IMR-90 (cell line): ENCODE results near the gene LDAF1. TPM values are rescaled to one million over a fixed set of nuclear protein-coding genes. Genes with fewer than 3 reads are reported as not detected.

ENCODE experiments used
- ATAC-seq: fragments of 200-7000 bp; cut with Tn5 transposase; 2 replicates; pipeline ENCODE4 v1.9.1; 2020; ENCODE audit warnings: low read depth, mild to moderate bottlenecking, moderate library complexity
- BruUV-seq: library from RNA; stranded (reverse); fragments of 400-500 nt; replicated peaks from 2 replicates; lab custom pipeline; 2021; lab: Mats Ljungman, UMichigan
- CTCF ChIA-PET: fragments of 300-600 bp; formaldehyde crosslinking; extraction: SDS; loops from one replicate; lab custom pipeline; 2021; ENCODE audit warnings: antibody characterized with exemption; lab: Yijun Ruan, JAX
- POLR2A ChIA-PET: fragments of 300-600 bp; sonication (Branson Sonifier 250); formaldehyde crosslinking; loops from one replicate; lab custom pipeline; 2022; ENCODE audit warnings: antibody characterized with exemption; ENCODE audit not compliant: unreplicated experiment; lab: Charles Lee
- DNase-seq: peaks from one replicate; pipeline ENCODE4 v3.0.0; 2013
- H2AFZ ChIP-seq: replicated peaks from 2 replicates; pipeline ENCODE3; 2013; ENCODE audit warnings: low read length, mild to moderate bottlenecking; ENCODE audit not compliant: poor library complexity
- H2AK5ac ChIP-seq: 2 replicates; pipeline ENCODE4 v1.6.1; 2013; ENCODE audit warnings: low read depth, low read length, inconsistent platforms
- H2AK9ac ChIP-seq: replicated peaks from 2 replicates; pipeline ENCODE3; 2013; ENCODE audit warnings: mild to moderate bottlenecking, low read depth, low read length, moderate library complexity; ENCODE audit not compliant: poor library complexity
- H2BK120ac ChIP-seq: 2 replicates; pipeline ENCODE4 v1.6.1; 2013; ENCODE audit warnings: low read depth, low read length, inconsistent platforms
- H2BK15ac ChIP-seq: 3 replicates; pipeline ENCODE4 v1.6.1; 2013; ENCODE audit warnings: low read depth, low read length, inconsistent platforms
- H2BK20ac ChIP-seq: 2 replicates; pipeline ENCODE4 v1.6.1; 2013; ENCODE audit warnings: low read depth, mild to moderate bottlenecking, inconsistent platforms, low read length, moderate library complexity
- H2BK5ac ChIP-seq: 2 replicates; pipeline ENCODE4 v1.6.1; 2013; ENCODE audit warnings: mild to moderate bottlenecking, low read depth, low read length, inconsistent platforms; ENCODE audit not compliant: poor library complexity, severe bottlenecking
- H3K14ac ChIP-seq: replicated peaks from 2 replicates; pipeline ENCODE4 v1.6.1; 2013; ENCODE audit warnings: low read depth, low read length, inconsistent platforms
- H3K18ac ChIP-seq: 2 replicates; pipeline ENCODE4 v1.6.1; 2013; ENCODE audit warnings: low read depth, low read length, control low read depth
- H3K23ac ChIP-seq: 2 replicates; pipeline ENCODE4 v1.6.1; 2013; ENCODE audit warnings: low read depth, low read length, inconsistent platforms
- H3K27ac ChIP-seq: 2 replicates; pipeline ENCODE4 v1.5.1; 2013; ENCODE audit warnings: mild to moderate bottlenecking, control low read depth, low read length; ENCODE audit not compliant: insufficient read depth
- H3K27me3 ChIP-seq: 2 replicates; pipeline ENCODE4 v1.6.1; 2013; ENCODE audit warnings: low read length; ENCODE audit not compliant: control insufficient read depth, insufficient read depth
- H3K36me3 ChIP-seq: 2 replicates; pipeline ENCODE4 v1.6.1; 2013; ENCODE audit warnings: low read length, mixed read lengths; ENCODE audit not compliant: control insufficient read depth, insufficient read depth
- H3K4ac ChIP-seq: 2 replicates; pipeline ENCODE4 v1.6.1; 2013; ENCODE audit warnings: low read depth, low read length, inconsistent platforms
- H3K4me1 ChIP-seq: 2 replicates; pipeline ENCODE4 v1.6.1; 2013; ENCODE audit warnings: low read length, mixed read lengths; ENCODE audit not compliant: control insufficient read depth, insufficient read depth
- H3K4me2 ChIP-seq: 2 replicates; pipeline ENCODE4 v1.6.1; 2013; ENCODE audit warnings: low read depth, mild to moderate bottlenecking, control low read depth, low read length, moderate library complexity
- H3K4me3 ChIP-seq: 2 replicates; pipeline ENCODE4 v1.5.1; 2013; ENCODE audit warnings: low read depth, mild to moderate bottlenecking, control low read depth, low read length, moderate library complexity; ENCODE audit not compliant: insufficient read depth
- H3K56ac ChIP-seq: 2 replicates; pipeline ENCODE4 v1.6.1; 2013; ENCODE audit warnings: low read length, inconsistent platforms; ENCODE audit not compliant: insufficient read depth; ENCODE audit errors: extremely low read depth
- H3K79me1 ChIP-seq, 2 experiments: 2 replicates each; pipeline ENCODE4 v1.6.1; 2013; ENCODE audit warnings: low read length in 2 of 2, inconsistent platforms in 1 of 2, low read depth in 1 of 2
- H3K9ac ChIP-seq: 2 replicates; pipeline ENCODE4 v1.6.1; 2013; ENCODE audit warnings: low read depth, low read length, control low read depth
- H3K9me1 ChIP-seq: 2 replicates; pipeline ENCODE4 v1.6.1; 2013; ENCODE audit warnings: low read length, inconsistent platforms; ENCODE audit not compliant: insufficient read depth
- H3K9me3 ChIP-seq: 2 replicates; pipeline ENCODE4 v1.6.1; 2013; ENCODE audit warnings: low read length; ENCODE audit not compliant: control insufficient read depth, insufficient read depth
- H4K20me1 ChIP-seq: 2 replicates; pipeline ENCODE4 v1.6.1; 2013; ENCODE audit warnings: low read length, inconsistent platforms; ENCODE audit not compliant: insufficient read depth
- H4K5ac ChIP-seq: 2 replicates; pipeline ENCODE4 v1.6.1; 2013; ENCODE audit warnings: mild to moderate bottlenecking, low read depth, low read length, control low read depth
- H4K8ac ChIP-seq, 2 experiments: 2 replicates each; pipeline ENCODE4 v1.6.1; 2013; ENCODE audit warnings: low read depth in 2 of 2, low read length in 2 of 2, control low read depth in 1 of 2, inconsistent platforms in 1 of 2
- H4K91ac ChIP-seq: 2 replicates; pipeline ENCODE4 v1.6.1; 2013; ENCODE audit warnings: low read depth, low read length, inconsistent platforms; ENCODE audit not compliant: insufficient read depth
- CEBPB ChIP-seq: IDR thresholded peaks from 2 replicates; pipeline ENCODE4 v1.6.1; 2012; ENCODE audit warnings: low read depth, low read length, improper control_type of control experiment
- CHD1 ChIP-seq: IDR thresholded peaks from 2 replicates; pipeline ENCODE4 v1.6.1; 2012; ENCODE audit warnings: low read depth, low read length, improper control_type of control experiment
- WGBS, 2 experiments: methylation state at CpG; one replicate each; pipeline versions ENCODE4 v1.1.5 to v1.1.7; 2013; ENCODE audit warnings: missing lambda C conversion rate in 2 of 2; ENCODE audit not compliant: insufficient read length in 1 of 2; ENCODE audit errors: extremely low coverage in 2 of 2; 5-methylcytosine and 5-hydroxymethylcytosine counted together
- dilution Hi-C: fragments of 300-500 bp; cut with HindIII; formaldehyde crosslinking; loops from one replicate; pipeline ENCODE4 v1.14.3; 2018; ENCODE audit warnings: low sequenced_read_pairs; ENCODE audit not compliant: unreplicated experiment
- in situ Hi-C: fragments of 300-500 bp; cut with MboI; formaldehyde crosslinking; loops from 3 replicates; pipeline ENCODE4 v1.14.3; 2019; ENCODE audit warnings: low sequenced_read_pairs, inconsistent platforms, mixed read lengths
- intact Hi-C: fragments of 100-400 bp; cut with micrococcal nuclease; formaldehyde crosslinking; loops from 2 replicates; pipeline ENCODE4 v1.10.0; 2022
- polyA plus RNA-seq, 3 experiments: library from polyadenylated mRNA; depleted of rRNA; stranded (reverse); fragments of >200 nt; gene quantifications; 2 replicates each; pipeline ENCODE4 v1.2.3, GENCODE V29; 2012; ENCODE audit warnings: low replicate concordance in 1 of 3
- total RNA-seq: library from RNA; depleted of rRNA; stranded (reverse); fragments of >200 nt; gene quantifications from 2 replicates; pipeline ENCODE4 v1.2.3, GENCODE V29; 2012

LDAF1 gene
- total and polyA plus RNA-seq, 2 of the 4 experiments (the other 2 are of a cell fraction), result 21.0 to 62.2 TPM

- no peak overlapping the region for H2AK5ac ChIP-seq
- H4K8ac ChIP-seq, result no peak overlapping the region
- no peak overlapping the region for H2BK5ac ChIP-seq
- H3K4me1 ChIP-seq, result no peaks in the 10 kb centered on the region
- no peak overlapping the region for H2AFZ ChIP-seq
- no peak overlapping the region for H3K4me3 ChIP-seq
- CTCF ChIA-PET, result no interaction called here
- dilution Hi-C loops (no loop called here), intact Hi-C loops (no loop called here), in situ Hi-C loops (no loop called here)
- no peaks in the 10 kb centered on the region for H4K20me1 ChIP-seq
- no peaks in the 10 kb centered on the region for H3K9me3 ChIP-seq
- H3K9me1 ChIP-seq, result no peaks in the 10 kb centered on the region
- no peaks in the 10 kb centered on the region for H3K79me1 ChIP-seq
- no peak overlapping the region for H2BK20ac ChIP-seq
- POLR2A ChIA-PET, result no interaction called here
- ATAC-seq (no peak), DNase-seq (no peak)
- no peak overlapping the region for H3K27ac ChIP-seq
- no peaks in the 10 kb centered on the region for H3K36me3 ChIP-seq
- no peak overlapping the region for H2AK9ac ChIP-seq
- H3K18ac ChIP-seq, result no peak overlapping the region
- no TSS peak for BruUV-seq
- H3K56ac ChIP-seq, result no peak overlapping the region
- H3K27me3 ChIP-seq, result peaks cover 11% of the 10 kb centered on the region
- H3K9ac ChIP-seq, result no peak overlapping the region
- WGBS, 2 experiments, result no CpG with 5 or more reads among the region's 7 CpGs
- no peak overlapping the region for H3K4me2 ChIP-seq
- no peak overlapping the region for H4K5ac ChIP-seq
- no peak overlapping the region for H2BK120ac ChIP-seq
- no peak overlapping the region for H3K14ac ChIP-seq
- H3K4ac ChIP-seq, result no peak overlapping the region
- no peak overlapping the region for H2BK15ac ChIP-seq
- H3K23ac ChIP-seq, result no peak overlapping the region
- TF ChIP-seq CEBPB (peak; percentile 51), CHD1 (no peak)
- no peak overlapping the region for H4K91ac ChIP-seq
These were observed 59.7 kb downstream of the LDAF1 start for GRCh38 chr16:21218153-21218552.
